ENCODE measurements around the gene PTH2. TPM values are rescaled to one million over a fixed set of nuclear protein-coding genes. Genes with fewer than 3 reads are reported as not detected.
"Not testable (repeated sequence)": the region's sequence is repeated elsewhere in the genome, so short reads cannot be mapped to it uniquely, and the experiment has no call there.

PTH2 gene
- polyA plus RNA-seq, 6 donors from 2014 or later = not detected

- ATAC-seq (ENCODE audit: low read depth in 2 of 2); H3K4me1 Mint-ChIP-seq: not testable (repeated sequence)
- H3K36me3 Mint-ChIP-seq = peaks cover 0 to 16% of the 10 kb centered on the region in 2 donors
Observed at GRCh38 chr19:49373174-49373573, 50.1 kb downstream of the PTH2 start.

More at GRCh38 chr19:49373174-49373573, 50.1 kb downstream of the PTH2 start:
- H3K9me3 Mint-ChIP-seq = peaks cover 0 to 18% (median 8%) of the 10 kb centered on the region in 7 donors
- not testable (repeated sequence) for H3K4me3 Mint-ChIP-seq, DNase-seq, H3K27ac Mint-ChIP-seq
- peaks cover 0 to 18% (median 13%) of the 10 kb centered on the region in 3 donors for H3K27me3 Mint-ChIP-seq

Other genes starting within 250 kb of the PTH2 start
- gene SLC6A16, start 98.2 kb downstream of the PTH2 start, polyA plus RNA-seq (ENCODE audit: low read depth in 6 of 6) = 10 to 100 TPM in 1 of 6 donors, 1 to 10 TPM in 5; 5.8 to 17.4 (median 8.4) TPM
- 1,000 to 10,000 TPM in 1 of 6 donors, 100 to 1,000 TPM in 5; 672 to 1,032 (median 882) TPM for gene CD37, start 88.0 kb downstream of the PTH2 start, polyA plus RNA-seq (ENCODE audit: low read depth in 6 of 6)
- 1 to 10 TPM in 5 of 6 donors, under 1 TPM in 1; 0.80 to 5.4 (median 3.0) TPM for gene TEAD2, start 61.0 kb downstream of the PTH2 start, polyA plus RNA-seq (ENCODE audit: low read depth in 6 of 6)
- 1 to 10 TPM in 1 of 6 donors, under 1 TPM in 2, not detected in 3; 0.55 to 2.8 (median 0.82) TPM for gene DKKL1, start 59.6 kb downstream of the PTH2 start, polyA plus RNA-seq (ENCODE audit: low read depth in 6 of 6)
- not detected for gene KASH5, start 35.2 kb downstream of the PTH2 start, polyA plus RNA-seq (ENCODE audit: low read depth in 6 of 6)
- not detected for gene GFY, start 1.9 kb upstream of the PTH2 start, polyA plus RNA-seq (ENCODE audit: low read depth in 6 of 6)
- gene SLC17A7, start 18.1 kb upstream of the PTH2 start, polyA plus RNA-seq (ENCODE audit: low read depth in 6 of 6) = not detected
- gene PIH1D1, start 28.4 kb upstream of the PTH2 start, polyA plus RNA-seq (ENCODE audit: low read depth in 6 of 6) = 10 to 100 TPM; 70.3 to 95.3 (median 79.0) TPM
- gene ALDH16A1, start 29.8 kb upstream of the PTH2 start, polyA plus RNA-seq (ENCODE audit: low read depth in 6 of 6) = 100 to 1,000 TPM in 1 of 6 donors, 10 to 100 TPM in 5; 54.2 to 103 (median 74.6) TPM
- gene FLT3LG, start 50.8 kb upstream of the PTH2 start, polyA plus RNA-seq (ENCODE audit: low read depth in 6 of 6) = 10 to 100 TPM in 5 of 6 donors, 1 to 10 TPM in 1; 9.5 to 15.0 (median 11.4) TPM
- gene RPL13A, start 64.2 kb upstream of the PTH2 start, polyA plus RNA-seq (ENCODE audit: low read depth in 6 of 6) = 1,000 to 10,000 TPM; 1,519 to 3,103 (median 2,606) TPM
- 1,000 to 10,000 TPM; 2,581 to 3,900 (median 3,339) TPM for gene RPS11, start 73.0 kb upstream of the PTH2 start, polyA plus RNA-seq (ENCODE audit: low read depth in 6 of 6)
- gene FCGRT, start 89.2 kb upstream of the PTH2 start, polyA plus RNA-seq (ENCODE audit: low read depth in 6 of 6) = 10 to 100 TPM; 56.7 to 69.7 (median 62.7) TPM
- gene RCN3, start 104.6 kb upstream of the PTH2 start, polyA plus RNA-seq (ENCODE audit: low read depth in 6 of 6) = under 1 TPM in 2 of 6 donors, not detected in 4; 0.17 to 0.43 TPM
- gene NOSIP, start 157.1 kb upstream of the PTH2 start, polyA plus RNA-seq (ENCODE audit: low read depth in 6 of 6) = 100 to 1,000 TPM in 5 of 6 donors, 10 to 100 TPM in 1; 89.5 to 136 (median 113) TPM
- under 1 TPM in 5 of 6 donors, not detected in 1; 0.20 to 0.79 (median 0.62) TPM for gene PRRG2, start 157.9 kb upstream of the PTH2 start, polyA plus RNA-seq (ENCODE audit: low read depth in 6 of 6)
- under 1 TPM; 0.09 to 0.77 (median 0.29) TPM for gene PRR12, start 167.7 kb upstream of the PTH2 start, polyA plus RNA-seq (ENCODE audit: low read depth in 6 of 6)
- 10 to 100 TPM; 16.6 to 24.9 (median 19.9) TPM for gene RRAS, start 216.7 kb upstream of the PTH2 start, polyA plus RNA-seq (ENCODE audit: low read depth in 6 of 6)
- 1 to 10 TPM in 3 of 6 donors, under 1 TPM in 2, not detected in 1; 0.84 to 2.9 (median 1.1) TPM for gene SCAF1, start 218.8 kb upstream of the PTH2 start, polyA plus RNA-seq (ENCODE audit: low read depth in 6 of 6)
- 10 to 100 TPM; 39.3 to 60.5 (median 52.4) TPM for gene IRF3, start 242.4 kb upstream of the PTH2 start, polyA plus RNA-seq (ENCODE audit: low read depth in 6 of 6)
- gene BCL2L12, start 242.5 kb upstream of the PTH2 start, polyA plus RNA-seq (ENCODE audit: low read depth in 6 of 6) = 10 to 100 TPM in 4 of 6 donors, 1 to 10 TPM in 2; 8.0 to 12.7 (median 10.6) TPM

Data from naive B cell (primary cell).